Measurements from ENCODE around the gene TF. TPM values are rescaled to one million over a fixed set of nuclear protein-coding genes. Genes with fewer than 3 reads are reported as not detected.

The TF gene
- total and polyA plus RNA-seq, 10 of the 15 experiments (the other 5 are each of a cell fraction or from before 2014, with no cell fraction given) = under 0.01 to 8.9 (median 0.05) TPM; not detected in 1

GRCh38 chr3:133706033-133706432 is 40.2 kb upstream of the TF start:
- Histone ChIP-seq H3K27ac (ENCODE audit: control insufficient read depth, insufficient read depth) (no peak overlapping the region), H4K20me1 (ENCODE audit: control insufficient read depth, insufficient read depth) (no peaks in the 10 kb centered on the region), H2AFZ (ENCODE audit: control insufficient read depth, low read depth, low read length) (no peak overlapping the region), H3K4me3 (no peak overlapping the region), H3K27me3 (replicated peaks in 1 of 2; ENCODE audit: control insufficient read depth in 2 of 2, insufficient read depth in 2 of 2, low read length in 1 of 2) (peaks cover 0 to 2% of the 10 kb centered on the region in 2 experiments; a peak in 2 of 4 replicates), H3K9me3 (replicated peaks; ENCODE audit: control insufficient read depth, insufficient read depth, low read length) (no peaks in the 10 kb centered on the region), H3K4me1 (ENCODE audit: control insufficient read depth, insufficient read depth, low read length) (no peaks in the 10 kb centered on the region), H3K9ac (ENCODE audit: control insufficient read depth, insufficient read depth, low read length) (no peak overlapping the region), H3K4me2 (ENCODE audit: control insufficient read depth, insufficient read depth) (no peak overlapping the region), H3K79me2 (ENCODE audit: control insufficient read depth, insufficient read depth, low read length) (no peaks in the 10 kb centered on the region), H3K36me3 (ENCODE audit: control insufficient read depth in 2 of 2, insufficient read depth in 2 of 2, low read length in 1 of 2) (no peaks in the 10 kb centered on the region)
- in situ Hi-C loops (cut with MboI) (no loop called here), intact Hi-C loops (cut with micrococcal nuclease; ENCODE audit: unreplicated experiment) (no loop called here)
- 21% methylated on average over 4 of the region's 4 CpGs for WGBS (ENCODE audit: insufficient coverage, insufficient replicate concordance, low lambda C conversion rate, missing lambda C conversion rate)
- no TSS peak for BruUV-seq (replicated peaks)
- DNase-seq (ENCODE audit: low read depth, low spot score) = no peak
- FAIRE-seq = no peak
- CTCF ChIA-PET = no interaction called here
- POLR2A ChIA-PET = no interaction called here
- SMC1A ChIA-PET (ENCODE audit: uncharacterized antibody, unreplicated experiment) = no interaction called here
- RAD21 ChIA-PET (ENCODE audit: unreplicated experiment) = no interaction called here
- no peak for ATAC-seq
- no peak for TF ChIP-seq ZNF24 (IDR thresholded peaks at IDR 0.05)
- no peak for TF ChIP-seq PBX3 (IDR thresholded peaks at IDR 0.05; ENCODE audit: insufficient replicate concordance, low read depth, low read length)
- TF ChIP-seq NBN (IDR thresholded peaks at IDR 0.05) = no peak
- no peak for TF ChIP-seq POLR2AphosphoS2 (IDR thresholded peaks at IDR 0.05; ENCODE audit: low read depth, low read length)
- TF ChIP-seq PAX5 (IDR thresholded peaks at IDR 0.05; ENCODE audit: borderline replicate concordance, low read depth, low read length) = no peak
- TF ChIP-seq, protein P1, sequence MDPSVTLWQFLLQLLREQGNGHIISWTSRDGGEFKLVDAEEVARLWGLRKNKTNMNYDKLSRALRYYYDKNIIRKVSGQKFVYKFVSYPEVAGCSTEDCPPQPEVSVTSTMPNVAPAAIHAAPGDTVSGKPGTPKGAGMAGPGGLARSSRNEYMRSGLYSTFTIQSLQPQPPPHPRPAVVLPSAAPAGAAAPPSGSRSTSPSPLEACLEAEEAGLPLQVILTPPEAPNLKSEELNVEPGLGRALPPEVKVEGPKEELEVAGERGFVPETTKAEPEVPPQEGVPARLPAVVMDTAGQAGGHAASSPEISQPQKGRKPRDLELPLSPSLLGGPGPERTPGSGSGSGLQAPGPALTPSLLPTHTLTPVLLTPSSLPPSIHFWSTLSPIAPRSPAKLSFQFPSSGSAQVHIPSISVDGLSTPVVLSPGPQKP (IDR thresholded peaks at IDR 0.05; ENCODE audit: low read depth, low read length) = no peak
- no peak for TF ChIP-seq RBBP5 (conservative IDR thresholded peaks at IDR 0.05)
- no peak for TF ChIP-seq ATF3 (IDR thresholded peaks at IDR 0.05; ENCODE audit: borderline replicate concordance, extremely low read depth, low read depth, low read length)

Data from GM12878 (cell line).